Limb (tissue), 2 donors: ENCODE measurements around the gene RABGAP1L.
"Not testable (repeated sequence)": the region's sequence is repeated elsewhere in the genome, so short reads cannot be mapped to it uniquely, and the experiment has no call there.

Experiments used
- DNase-seq, 2 donors: peaks; one replicate each; pipeline ENCODE4 v3.0.0-alpha.2; 2016; ENCODE audit errors: extremely low spot score in 2 of 2

Gene RABGAP1L

GRCh38 chr1:174703309-174703708 lies 544.0 kb downstream of the RABGAP1L start:
- DNase-seq = no peak

- no peak for DNase-seq
Observed at GRCh38 chr1:174704300-174704699, 545.0 kb downstream of the RABGAP1L start.

GRCh38 chr1:174710868-174711845 lies 551.8 kb downstream of the RABGAP1L start:
- no peak for DNase-seq

- not testable (repeated sequence) for DNase-seq
Observed at GRCh38 chr1:174711848-174712247, 552.5 kb downstream of the RABGAP1L start.

- no peak for DNase-seq
Observed at GRCh38 chr1:174712541-174712940, 553.2 kb downstream of the RABGAP1L start.

GRCh38 chr1:174713796-174714195 lies 554.5 kb downstream of the RABGAP1L start:
- DNase-seq = no peak

- DNase-seq = no peak
Observed at GRCh38 chr1:174719194-174719593, 559.9 kb downstream of the RABGAP1L start.

- no peak for DNase-seq
Observed at GRCh38 chr1:174720618-174721017, 561.3 kb downstream of the RABGAP1L start.

GRCh38 chr1:174721246-174721645 lies 561.9 kb downstream of the RABGAP1L start:
- DNase-seq = no peak

- no peak for DNase-seq
Observed at GRCh38 chr1:174723816-174724215, 564.5 kb downstream of the RABGAP1L start.

GRCh38 chr1:174724219-174724618 lies 564.9 kb downstream of the RABGAP1L start:
- DNase-seq = no peak

- peak in 1 of 2 donors; percentile 36 for DNase-seq
Observed at GRCh38 chr1:174726167-174726879, 567.0 kb downstream of the RABGAP1L start.

- DNase-seq = no peak
Observed at GRCh38 chr1:174726880-174727585, 567.7 kb downstream of the RABGAP1L start.

- no peak for DNase-seq
Observed at GRCh38 chr1:174734270-174734669, 575.0 kb downstream of the RABGAP1L start.

GRCh38 chr1:174736831-174737230 lies 577.5 kb downstream of the RABGAP1L start:
- DNase-seq = no peak

- DNase-seq = no peak
Observed at GRCh38 chr1:174740249-174740968, 581.1 kb downstream of the RABGAP1L start.

GRCh38 chr1:174742805-174743653 lies 583.7 kb downstream of the RABGAP1L start:
- no peak for DNase-seq

- peak in 1 of 2 donors; percentile 69 for DNase-seq
Observed at GRCh38 chr1:174743654-174744561, 584.6 kb downstream of the RABGAP1L start.

- DNase-seq = no peak
Observed at GRCh38 chr1:174744886-174745285, 585.6 kb downstream of the RABGAP1L start.
